Activated CD4-positive, alpha-beta memory T cell treated with anti-CD3 and anti-CD28 coated beads for 36 hours (primary cell): ENCODE data around the gene CDC7. TPM values are rescaled to one million over a fixed set of nuclear protein-coding genes. Genes with fewer than 3 reads are reported as not detected.

Experiments used
- CTCF ChIA-PET: fragments of 350-600 bp; sonication (Branson Sonifier 250); formaldehyde crosslinking; loops from one replicate; lab custom pipeline; 2021; ENCODE audit warnings: antibody characterized with exemption, inconsistent platforms; lab: Charles Lee
- POLR2A ChIA-PET: fragments of 350-600 bp; sonication (Branson Sonifier 250); formaldehyde crosslinking; loops from one replicate; lab custom pipeline; 2021; ENCODE audit warnings: antibody characterized with exemption; lab: Charles Lee
- DNase-seq: peaks from one replicate; pipeline ENCODE4 v3.0.0-alpha.2; 2020
- H3K27ac Mint-ChIP-seq: one replicate; pipeline ENCODE4 v1.8.0; 2021; ENCODE audit warnings: mixed read lengths
- H3K27me3 Mint-ChIP-seq: one replicate; pipeline ENCODE4 v1.8.0; 2021; ENCODE audit warnings: mixed read lengths
- H3K36me3 Mint-ChIP-seq: one replicate; pipeline ENCODE4 v1.8.0; 2021; ENCODE audit warnings: mixed read lengths
- H3K4me1 Mint-ChIP-seq: one replicate; pipeline ENCODE4 v1.8.0; 2021; ENCODE audit warnings: low read depth, mixed read lengths
- H3K4me3 Mint-ChIP-seq: one replicate; pipeline ENCODE4 v1.8.0; 2021; ENCODE audit warnings: mild to moderate bottlenecking, mixed read lengths
- H3K9me3 Mint-ChIP-seq: one replicate; pipeline ENCODE4 v1.8.0; 2021; ENCODE audit warnings: mixed read lengths
- intact Hi-C: fragments of 100-400 bp; cut with micrococcal nuclease; formaldehyde crosslinking; loops from one replicate; pipeline ENCODE4 v1.15.1; 2023
- total RNA-seq, 2 experiments: library from RNA; stranded (reverse); gene quantifications; one replicate each; pipeline ENCODE4 v1.2.3, GENCODE V29; 2021

CDC7 gene
- total RNA-seq, 2 experiments from 2014 or later = 20.2 to 20.4 TPM

- no peaks in the 10 kb centered on the region for H3K27me3 Mint-ChIP-seq
- H3K36me3 Mint-ChIP-seq = peaks cover 5% of the 10 kb centered on the region
- H3K4me3 Mint-ChIP-seq = no peak overlapping the region
- CTCF ChIA-PET = interaction anchor here (0.6 to 1.3 kb wide), 2 partner anchors 25 to 254 kb away, joined by 3 read pairs; no protein-coding TSS in a partner anchor
- peaks cover 88% of the 10 kb centered on the region for H3K4me1 Mint-ChIP-seq
- H3K9me3 Mint-ChIP-seq = peaks cover 10% of the 10 kb centered on the region
- DNase-seq = no peak
- intact Hi-C loops = loop anchor here (10.0 kb wide), 2 partner anchors 924 to 984 kb away; no protein-coding TSS in a partner anchor
- POLR2A ChIA-PET = no interaction called here
- H3K27ac Mint-ChIP-seq = peak overlapping the region; percentile 58
Measured at GRCh38 chr1:91550961-91551360, 50.3 kb downstream of the CDC7 start.

GRCh38 chr1:91552091-91552490 lies 51.4 kb downstream of the CDC7 start:
- H3K4me3 Mint-ChIP-seq = no peak overlapping the region
- H3K36me3 Mint-ChIP-seq = peaks cover 5% of the 10 kb centered on the region
- H3K27me3 Mint-ChIP-seq = no peaks in the 10 kb centered on the region
- CTCF ChIA-PET = interaction anchor here (0.9 to 1.3 kb wide), 2 partner anchors 253 to 332 kb away, joined by 3 read pairs; no protein-coding TSS in a partner anchor
- H3K27ac Mint-ChIP-seq = peak overlapping the region; percentile 15
- intact Hi-C loops = loop anchor here (10.0 kb wide), 2 partner anchors 923 to 983 kb away; no protein-coding TSS in a partner anchor
- H3K9me3 Mint-ChIP-seq = peaks cover 10% of the 10 kb centered on the region
- peaks cover 98% of the 10 kb centered on the region for H3K4me1 Mint-ChIP-seq
- POLR2A ChIA-PET = interaction anchor here (1.1 kb wide), 1 partner anchor 29 kb away, joined by 3 read pairs; no protein-coding TSS in a partner anchor
- no peak for DNase-seq

GRCh38 chr1:91552596-91552995 lies 51.9 kb downstream of the CDC7 start:
- Mint-ChIP-seq H3K27ac (peak overlapping the region; percentile 15), H3K36me3 (peaks cover 5% of the 10 kb centered on the region), H3K9me3 (peaks cover 10% of the 10 kb centered on the region), H3K27me3 (no peaks in the 10 kb centered on the region), H3K4me3 (peak overlapping the region; percentile 4), H3K4me1 (peaks cover 98% of the 10 kb centered on the region)
- intact Hi-C loops = loop anchor here (10.0 kb wide), 2 partner anchors 922 to 982 kb away; no protein-coding TSS in a partner anchor
- DNase-seq = no peak
- CTCF ChIA-PET = interaction anchor here (0.9 to 1.3 kb wide), 2 partner anchors 252 to 331 kb away, joined by 3 read pairs; no protein-coding TSS in a partner anchor
- POLR2A ChIA-PET = interaction anchor here (1.1 kb wide), 1 partner anchor 29 kb away, joined by 3 read pairs; no protein-coding TSS in a partner anchor

- H3K4me3 Mint-ChIP-seq = no peak overlapping the region
- no peak overlapping the region for H3K27ac Mint-ChIP-seq
- H3K36me3 Mint-ChIP-seq = peaks cover 5% of the 10 kb centered on the region
- no peaks in the 10 kb centered on the region for H3K27me3 Mint-ChIP-seq
- H3K9me3 Mint-ChIP-seq = peaks cover 10% of the 10 kb centered on the region
- intact Hi-C loops = loop anchor here (10.0 kb wide), 2 partner anchors 922 to 982 kb away; no protein-coding TSS in a partner anchor
- peaks cover 96% of the 10 kb centered on the region for H3K4me1 Mint-ChIP-seq
- ChIA-PET POLR2A (no interaction called here), CTCF (interaction anchor here (0.6 kb wide), 1 partner anchor 34 kb away, joined by 3 read pairs; no protein-coding TSS in a partner anchor)
- DNase-seq = no peak
Measured at GRCh38 chr1:91553177-91553591, 52.5 kb downstream of the CDC7 start.

GRCh38 chr1:91555074-91555730 lies 54.6 kb downstream of the CDC7 start:
- Mint-ChIP-seq H3K36me3 (peaks cover 5% of the 10 kb centered on the region), H3K4me1 (peaks cover 91% of the 10 kb centered on the region), H3K9me3 (peaks cover 10% of the 10 kb centered on the region), H3K4me3 (peak overlapping the region; percentile 51), H3K27me3 (no peaks in the 10 kb centered on the region), H3K27ac (peak overlapping the region; percentile 91)
- ChIA-PET CTCF (interaction anchor here (1.1 kb wide), 1 partner anchor 24 kb away, joined by 4 read pairs; no protein-coding TSS in a partner anchor), POLR2A (interaction anchor here (0.6 kb wide), 2 partner anchors 19 to 842 kb away, joined by 3 to 7 read pairs; no protein-coding TSS in a partner anchor)
- DNase-seq = no peak
- intact Hi-C loops = loop anchor here (5.0 to 10.0 kb wide), 3 partner anchors 920 to 1407 kb away; partner anchors contain the start of gene DIPK1A

GRCh38 chr1:91555821-91556531 lies 55.3 kb downstream of the CDC7 start:
- Mint-ChIP-seq H3K9me3 (peaks cover 2% of the 10 kb centered on the region), H3K36me3 (no peaks in the 10 kb centered on the region), H3K27ac (peak overlapping the region; percentile 91), H3K4me1 (peaks cover 87% of the 10 kb centered on the region), H3K27me3 (no peaks in the 10 kb centered on the region), H3K4me3 (peak overlapping the region; percentile 51)
- DNase-seq = peak; percentile 79
- CTCF ChIA-PET = interaction anchor here (1.1 kb wide), 1 partner anchor 25 kb away, joined by 4 read pairs; no protein-coding TSS in a partner anchor
- POLR2A ChIA-PET = interaction anchor here (0.6 to 1.3 kb wide), 3 partner anchors 13 to 256 kb away, joined by 3 to 4 read pairs (median 4); no protein-coding TSS in a partner anchor
- intact Hi-C loops = loop anchor here (1.0 to 10.0 kb wide), 12 partner anchors 33 to 1406 kb away; partner anchors contain the start of genes CDC7 and DIPK1A

- intact Hi-C loops = loop anchor here (1.0 to 10.0 kb wide), 12 partner anchors 33 to 1406 kb away; partner anchors contain the start of genes CDC7 and DIPK1A
- no peaks in the 10 kb centered on the region for H3K9me3 Mint-ChIP-seq
- H3K27ac Mint-ChIP-seq = peak overlapping the region; percentile 91
- peak overlapping the region; percentile 10 for H3K4me3 Mint-ChIP-seq
- CTCF ChIA-PET = interaction anchor here (1.0 kb wide), 1 partner anchor 55 kb away, joined by 5 read pairs; no protein-coding TSS in a partner anchor
- POLR2A ChIA-PET = interaction anchor here (0.6 to 1.3 kb wide), 3 partner anchors 13 to 255 kb away, joined by 3 to 4 read pairs (median 4); no protein-coding TSS in a partner anchor
- no peaks in the 10 kb centered on the region for H3K27me3 Mint-ChIP-seq
- peaks cover 86% of the 10 kb centered on the region for H3K4me1 Mint-ChIP-seq
- H3K36me3 Mint-ChIP-seq = no peaks in the 10 kb centered on the region
- peak; percentile 23 for DNase-seq
Measured at GRCh38 chr1:91556556-91556955, 55.9 kb downstream of the CDC7 start.

GRCh38 chr1:91557039-91557690 lies 56.5 kb downstream of the CDC7 start:
- Mint-ChIP-seq H3K9me3 (no peaks in the 10 kb centered on the region), H3K27ac (peak overlapping the region; percentile 91), H3K27me3 (no peaks in the 10 kb centered on the region), H3K4me1 (peaks cover 86% of the 10 kb centered on the region), H3K36me3 (no peaks in the 10 kb centered on the region), H3K4me3 (no peak overlapping the region)
- DNase-seq = no peak
- CTCF ChIA-PET = interaction anchor here (0.9 to 1.0 kb wide), 3 partner anchors 29 to 55 kb away, joined by 3 to 5 read pairs (median 4); no protein-coding TSS in a partner anchor
- POLR2A ChIA-PET = interaction anchor here (0.8 to 1.3 kb wide), 2 partner anchors 12 to 246 kb away, joined by 3 to 4 read pairs; no protein-coding TSS in a partner anchor
- intact Hi-C loops = loop anchor here (2.0 to 10.0 kb wide), 5 partner anchors 36 to 1405 kb away; partner anchors contain the start of genes CDC7 and DIPK1A

GRCh38 chr1:91557826-91558225 lies 57.2 kb downstream of the CDC7 start:
- intact Hi-C loops = loop anchor here (2.0 to 10.0 kb wide), 5 partner anchors 35 to 1404 kb away; partner anchors contain the start of genes CDC7 and DIPK1A
- no peak overlapping the region for H3K4me3 Mint-ChIP-seq
- ChIA-PET POLR2A (no interaction called here), CTCF (interaction anchor here (0.6 to 1.0 kb wide), 4 partner anchors 29 to 1287 kb away, joined by 3 to 5 read pairs (median 4); no protein-coding TSS in a partner anchor)
- H3K4me1 Mint-ChIP-seq = peaks cover 80% of the 10 kb centered on the region
- no peaks in the 10 kb centered on the region for H3K36me3 Mint-ChIP-seq
- H3K9me3 Mint-ChIP-seq = no peaks in the 10 kb centered on the region
- no peaks in the 10 kb centered on the region for H3K27me3 Mint-ChIP-seq
- H3K27ac Mint-ChIP-seq = no peak overlapping the region
- no peak for DNase-seq

- CTCF ChIA-PET = no interaction called here
- Mint-ChIP-seq H3K27ac (no peak overlapping the region), H3K4me1 (peaks cover 69% of the 10 kb centered on the region), H3K9me3 (peaks cover 5% of the 10 kb centered on the region), H3K4me3 (no peak overlapping the region), H3K27me3 (no peaks in the 10 kb centered on the region), H3K36me3 (peaks cover 4% of the 10 kb centered on the region)
- POLR2A ChIA-PET = no interaction called here
- DNase-seq = no peak
- intact Hi-C loops = loop anchor here (5.0 to 10.0 kb wide), 3 partner anchors 916 to 1403 kb away; partner anchors contain the start of gene DIPK1A
Measured at GRCh38 chr1:91559046-91559750, 58.5 kb downstream of the CDC7 start.
